Measurements from ENCODE around the gene USP22. TPM values are rescaled to one million over a fixed set of nuclear protein-coding genes. Genes with fewer than 3 reads are reported as not detected.

The USP22 gene
- total and polyA plus RNA-seq, 2 of the 13 experiments (the other 11 are each of a cell fraction or from before 2014, with no cell fraction given) = 98.0 to 130 TPM

DNA sequence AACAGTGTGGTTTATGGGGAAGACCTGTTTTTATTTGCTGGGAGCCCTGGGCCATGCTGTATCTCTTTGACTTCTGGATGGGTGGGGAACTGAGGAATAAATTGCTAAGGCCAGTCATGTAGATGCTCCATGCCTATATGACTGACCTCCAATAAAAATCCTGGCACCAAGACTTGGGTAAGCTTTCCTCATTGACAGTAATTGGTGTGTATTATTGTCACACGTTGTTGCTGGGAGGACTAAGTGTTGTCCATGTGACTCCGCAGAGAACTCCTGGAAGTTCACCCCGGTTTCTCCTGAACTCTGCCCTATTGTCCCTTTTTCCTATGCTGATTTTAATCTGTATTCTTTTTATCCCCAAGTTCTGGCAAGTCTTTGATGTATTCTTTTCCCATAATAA, 33.4 kb upstream of the USP22 start:
- no peaks in the 10 kb centered on the region for H3K79me2 ChIP-seq (ENCODE audit: insufficient read depth, low read length)
- H3K9ac ChIP-seq (ENCODE audit: insufficient read depth, low read depth, low read length) = no peak overlapping the region
- H3K9me3 ChIP-seq (ENCODE audit: low read length) = no peaks in the 10 kb centered on the region
- in situ Hi-C loops (cut with HindIII; ENCODE audit: extremely low pct_ligation_motif_present, low pct_unique_long_range_greater_than_20kb) (no loop called here), intact Hi-C loops (cut with micrococcal nuclease; ENCODE audit: unreplicated experiment) (no loop called here)
- no peaks in the 10 kb centered on the region for H4K20me1 ChIP-seq (ENCODE audit: insufficient read depth, low read length)
- H3K27me3 ChIP-seq (ENCODE audit: control insufficient read depth in 1 of 2, insufficient read depth in 2 of 2, low read length in 2 of 2) = peaks cover 0 to 35% of the 10 kb centered on the region in 2 experiments; a peak in 4 of 5 replicates
- no peak overlapping the region for H3K27ac ChIP-seq (ENCODE audit: extremely low read length, insufficient read depth, low read length)
- H2AFZ ChIP-seq (ENCODE audit: low read length) = no peak overlapping the region
- no peaks in the 10 kb centered on the region for H3K4me1 ChIP-seq (ENCODE audit: insufficient read depth, low read length)
- no peak overlapping the region for H3K4me3 ChIP-seq (replicated peaks in 1 of 3; ENCODE audit: insufficient read depth in 1 of 3, low read depth in 2 of 3, low read length in 3 of 3)
- H3K36me3 ChIP-seq (replicated peaks in 1 of 2; ENCODE audit: control insufficient read depth in 1 of 2, insufficient read depth in 2 of 2, low read length in 2 of 2) = no peaks in the 10 kb centered on the region
- DNase-seq (ENCODE audit: low spot score) (no peak), FAIRE-seq (no peak), ATAC-seq (no peak)
- POLR2A ChIA-PET = no interaction called here
- TF ChIP-seq PITX1 (CRISPR knock-in tag; IDR thresholded peaks at IDR 0.05) (no peak), HDAC2 (CRISPR knock-in tag; IDR thresholded peaks at IDR 0.05) (no peak), SNAPC2 (CRISPR knock-in tag; IDR thresholded peaks at IDR 0.05) (no peak), ZSCAN30 (CRISPR knock-in tag; IDR thresholded peaks at IDR 0.05) (no peak), ZNF160 (CRISPR knock-in tag; IDR thresholded peaks at IDR 0.05) (no peak), ZFP37 (CRISPR knock-in tag; IDR thresholded peaks at IDR 0.05; ENCODE audit: borderline replicate concordance) (no peak)
- TF ChIP-seq, protein P1, sequence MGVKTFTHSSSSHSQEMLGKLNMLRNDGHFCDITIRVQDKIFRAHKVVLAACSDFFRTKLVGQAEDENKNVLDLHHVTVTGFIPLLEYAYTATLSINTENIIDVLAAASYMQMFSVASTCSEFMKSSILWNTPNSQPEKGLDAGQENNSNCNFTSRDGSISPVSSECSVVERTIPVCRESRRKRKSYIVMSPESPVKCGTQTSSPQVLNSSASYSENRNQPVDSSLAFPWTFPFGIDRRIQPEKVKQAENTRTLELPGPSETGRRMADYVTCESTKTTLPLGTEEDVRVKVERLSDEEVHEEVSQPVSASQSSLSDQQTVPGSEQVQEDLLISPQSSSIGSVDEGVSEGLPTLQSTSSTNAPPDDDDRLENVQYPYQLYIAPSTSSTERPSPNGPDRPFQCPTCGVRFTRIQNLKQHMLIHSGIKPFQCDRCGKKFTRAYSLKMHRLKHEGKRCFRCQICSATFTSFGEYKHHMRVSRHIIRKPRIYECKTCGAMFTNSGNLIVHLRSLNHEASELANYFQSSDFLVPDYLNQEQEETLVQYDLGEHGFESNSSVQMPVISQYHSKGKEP (CRISPR knock-in tag; IDR thresholded peaks at IDR 0.05) = no peak
- WGBS (ENCODE audit: low lambda C conversion rate) = 24% methylated on average over 3 of the region's 3 CpGs
- BruUV-seq (replicated peaks) = no TSS peak
- H3K4me2 ChIP-seq (ENCODE audit: low read depth, low read length) = no peak overlapping the region
- CTCF ChIA-PET (ENCODE audit: low intra/inter-chr PET ratio, low total read pairs) = no interaction called here

DNA sequence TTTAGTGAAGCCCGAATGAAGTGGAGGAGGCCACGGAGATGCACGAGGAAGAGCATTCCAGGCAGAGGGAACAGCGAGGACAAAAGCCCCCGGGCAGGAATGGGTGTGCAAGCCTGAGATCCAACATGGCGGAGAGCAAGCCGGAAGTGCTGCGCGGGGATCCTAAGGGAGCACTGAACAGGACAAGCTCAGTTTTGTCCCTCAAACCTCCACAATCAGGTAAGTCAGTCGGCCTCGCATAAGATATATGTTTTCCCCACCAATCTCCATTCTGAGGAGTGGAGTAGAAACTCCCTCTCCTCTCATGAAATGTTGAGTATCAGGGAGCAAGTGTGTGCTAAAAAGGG, 32.9 kb upstream of the USP22 start:
- CTCF ChIA-PET (ENCODE audit: low intra/inter-chr PET ratio, low total read pairs) = no interaction called here
- no peak overlapping the region for H3K4me3 ChIP-seq (replicated peaks in 1 of 3; ENCODE audit: insufficient read depth in 1 of 3, low read depth in 2 of 3, low read length in 3 of 3)
- no peak for ATAC-seq
- in situ Hi-C loops (cut with HindIII; ENCODE audit: extremely low pct_ligation_motif_present, low pct_unique_long_range_greater_than_20kb) (no loop called here), intact Hi-C loops (cut with micrococcal nuclease; ENCODE audit: unreplicated experiment) (no loop called here)
- no peak overlapping the region for H3K4me2 ChIP-seq (ENCODE audit: low read depth, low read length)
- WGBS (ENCODE audit: low lambda C conversion rate) = 65% methylated on average over 11 of the region's 11 CpGs
- no peak overlapping the region for H3K27ac ChIP-seq (ENCODE audit: extremely low read length, insufficient read depth, low read length)
- no TSS peak for BruUV-seq (replicated peaks)
- H4K20me1 ChIP-seq (ENCODE audit: insufficient read depth, low read length) = no peaks in the 10 kb centered on the region
- H3K27me3 ChIP-seq (ENCODE audit: control insufficient read depth in 1 of 2, insufficient read depth in 2 of 2, low read length in 2 of 2) = peaks cover 0 to 35% of the 10 kb centered on the region in 2 experiments; a peak in 4 of 5 replicates
- POLR2A ChIA-PET = no interaction called here
- no peaks in the 10 kb centered on the region for H3K36me3 ChIP-seq (replicated peaks in 1 of 2; ENCODE audit: control insufficient read depth in 1 of 2, insufficient read depth in 2 of 2, low read length in 2 of 2)
- no peaks in the 10 kb centered on the region for H3K79me2 ChIP-seq (ENCODE audit: insufficient read depth, low read length)
- FAIRE-seq = no peak
- H3K9ac ChIP-seq (ENCODE audit: insufficient read depth, low read depth, low read length) = no peak overlapping the region
- H2AFZ ChIP-seq (ENCODE audit: low read length) = no peak overlapping the region
- no peak for DNase-seq (ENCODE audit: low spot score)
- no peaks in the 10 kb centered on the region for H3K4me1 ChIP-seq (ENCODE audit: insufficient read depth, low read length)
- no peaks in the 10 kb centered on the region for H3K9me3 ChIP-seq (ENCODE audit: low read length)
- no peak for TF ChIP-seq KDM5A (IDR thresholded peaks at IDR 0.05; ENCODE audit: borderline replicate concordance, low read length)
- TF ChIP-seq ZMYM3 (CRISPR knock-in tag; IDR thresholded peaks at IDR 0.05) = no peak
- no peak for TF ChIP-seq NFKB2 (CRISPR knock-in tag; IDR thresholded peaks at IDR 0.05; ENCODE audit: borderline replicate concordance)
- TF ChIP-seq, protein P2, sequence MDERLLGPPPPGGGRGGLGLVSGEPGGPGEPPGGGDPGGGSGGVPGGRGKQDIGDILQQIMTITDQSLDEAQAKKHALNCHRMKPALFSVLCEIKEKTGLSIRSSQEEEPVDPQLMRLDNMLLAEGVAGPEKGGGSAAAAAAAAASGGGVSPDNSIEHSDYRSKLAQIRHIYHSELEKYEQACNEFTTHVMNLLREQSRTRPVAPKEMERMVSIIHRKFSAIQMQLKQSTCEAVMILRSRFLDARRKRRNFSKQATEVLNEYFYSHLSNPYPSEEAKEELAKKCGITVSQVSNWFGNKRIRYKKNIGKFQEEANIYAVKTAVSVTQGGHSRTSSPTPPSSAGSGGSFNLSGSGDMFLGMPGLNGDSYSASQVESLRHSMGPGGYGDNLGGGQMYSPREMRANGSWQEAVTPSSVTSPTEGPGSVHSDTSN (CRISPR knock-in tag; IDR thresholded peaks at IDR 0.05) = no peak
- TF ChIP-seq CCAR2 (optimal IDR thresholded peaks at IDR 0.05; ENCODE audit: low read depth, low read length) = no peak
- TF ChIP-seq ELF3 (CRISPR knock-in tag; IDR thresholded peaks at IDR 0.05) = no peak
- TF ChIP-seq MAF1 (CRISPR knock-in tag; IDR thresholded peaks at IDR 0.05; ENCODE audit: borderline replicate concordance) = no peak
- TF ChIP-seq ZNF562 (CRISPR knock-in tag; IDR thresholded peaks at IDR 0.05; ENCODE audit: borderline replicate concordance) = no peak
- TF ChIP-seq, protein P3, sequence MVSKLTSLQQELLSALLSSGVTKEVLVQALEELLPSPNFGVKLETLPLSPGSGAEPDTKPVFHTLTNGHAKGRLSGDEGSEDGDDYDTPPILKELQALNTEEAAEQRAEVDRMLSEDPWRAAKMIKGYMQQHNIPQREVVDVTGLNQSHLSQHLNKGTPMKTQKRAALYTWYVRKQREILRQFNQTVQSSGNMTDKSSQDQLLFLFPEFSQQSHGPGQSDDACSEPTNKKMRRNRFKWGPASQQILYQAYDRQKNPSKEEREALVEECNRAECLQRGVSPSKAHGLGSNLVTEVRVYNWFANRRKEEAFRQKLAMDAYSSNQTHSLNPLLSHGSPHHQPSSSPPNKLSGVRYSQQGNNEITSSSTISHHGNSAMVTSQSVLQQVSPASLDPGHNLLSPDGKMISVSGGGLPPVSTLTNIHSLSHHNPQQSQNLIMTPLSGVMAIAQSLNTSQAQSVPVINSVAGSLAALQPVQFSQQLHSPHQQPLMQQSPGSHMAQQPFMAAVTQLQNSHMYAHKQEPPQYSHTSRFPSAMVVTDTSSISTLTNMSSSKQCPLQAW (CRISPR knock-in tag; IDR thresholded peaks at IDR 0.05) = no peak
- no peak for TF ChIP-seq BHLHE40 (IDR thresholded peaks at IDR 0.05; ENCODE audit: low read length)
- no peak for TF ChIP-seq MXD4 (CRISPR knock-in tag; IDR thresholded peaks at IDR 0.05)
